Neural cell (in vitro differentiated cells): Measurements from ENCODE around the gene TMEM175. TPM values are rescaled to one million over a fixed set of nuclear protein-coding genes. Genes with fewer than 3 reads are reported as not detected.

ENCODE experiments used
- H2AFZ ChIP-seq: fragments of 200-600, 300-800 bp; sonication (generic), shearing (Covaris generic); 2 replicates; pipeline ENCODE4 v1.6.0; 2014; ENCODE audit warnings: low read depth, mild to moderate bottlenecking, antibody characterized with exemption, low read length, moderate library complexity
- H3F3A ChIP-seq: fragments of 200-600 bp; shearing (Covaris generic); 2 replicates; pipeline ENCODE4 v1.6.1; 2016; ENCODE audit warnings: mild to moderate bottlenecking, moderate library complexity, mixed read lengths, antibody characterized with exemption, low read length; ENCODE audit not compliant: insufficient read depth, poor library complexity, severe bottlenecking
- H3K27ac ChIP-seq: fragments of 200-600, 300-800 bp; sonication (generic), shearing (Covaris generic); 2 replicates; pipeline ENCODE4 v1.5.1; 2014; ENCODE audit warnings: mild to moderate bottlenecking, low read length, moderate library complexity
- H3K27me3 ChIP-seq: fragments of 300-800, 200-600 bp; sonication (generic), shearing (Covaris generic); 2 replicates; pipeline ENCODE4 v1.6.0; 2014; ENCODE audit warnings: mild to moderate bottlenecking, low read depth, low read length, moderate library complexity; ENCODE audit not compliant: insufficient read depth
- H3K36me3 ChIP-seq: fragments of 300-800, 200-600 bp; sonication (generic), shearing (Covaris generic); 2 replicates; pipeline ENCODE4 v1.5.1; 2014; ENCODE audit warnings: mild to moderate bottlenecking, antibody characterized with exemption, low read length, moderate library complexity; ENCODE audit not compliant: insufficient read depth
- H3K4me2 ChIP-seq: fragments of 300-800, 200-600 bp; sonication (generic), shearing (Covaris generic); 2 replicates; pipeline ENCODE4 v1.6.0; 2014; ENCODE audit warnings: mild to moderate bottlenecking, low read length
- H3K4me3 ChIP-seq: fragments of 300-800, 200-600 bp; sonication (generic), shearing (Covaris generic); 2 replicates; pipeline ENCODE4 v1.5.1; 2014; ENCODE audit warnings: mild to moderate bottlenecking, low read length, moderate library complexity
- H3K79me2 ChIP-seq: fragments of 200-600 bp; shearing (Covaris generic); replicated peaks from 2 replicates; pipeline ENCODE4 v1.6.0; 2014; ENCODE audit warnings: mild to moderate bottlenecking, low read length, moderate library complexity; ENCODE audit not compliant: insufficient read depth
- H3K9ac ChIP-seq: fragments of 300-800, 200-600 bp; sonication (generic), shearing (Covaris generic); 2 replicates; pipeline ENCODE4 v1.6.1; 2016; ENCODE audit warnings: mild to moderate bottlenecking, low read length, mixed read lengths
- H3K9me2 ChIP-seq: fragments of 200-600 bp; shearing (Covaris generic); 2 replicates; pipeline ENCODE4 v1.6.1; 2016; ENCODE audit warnings: mild to moderate bottlenecking, low read length, mixed read lengths; ENCODE audit not compliant: insufficient read depth
- H3K9me3 ChIP-seq: fragments of 200-600, 300-800 bp; sonication (generic), shearing (Covaris generic); 2 replicates; pipeline ENCODE4 v1.6.1; 2016; ENCODE audit warnings: mild to moderate bottlenecking, mixed run types, low read length, moderate library complexity, mixed read lengths
- H4K20me1 ChIP-seq: fragments of 200-600 bp; shearing (Covaris generic); 2 replicates; pipeline ENCODE4 v1.6.1; 2016; ENCODE audit warnings: mild to moderate bottlenecking, mixed run types; ENCODE audit not compliant: insufficient read depth
- CTCF ChIP-seq: fragments of 450-650 bp; IDR thresholded peaks from 2 replicates; pipeline ENCODE4 v1.5.1; 2014; ENCODE audit warnings: antibody characterized with exemption, mild to moderate bottlenecking, moderate library complexity; ENCODE audit not compliant: poor library complexity, severe bottlenecking
- EP300 ChIP-seq: fragments of 450-650 bp; conservative IDR thresholded peaks from 2 replicates; pipeline ENCODE4 v1.6.1; 2014; ENCODE audit warnings: antibody characterized with exemption, mild to moderate bottlenecking, moderate library complexity; ENCODE audit not compliant: poor library complexity, severe bottlenecking
- EZH2 ChIP-seq: fragments of 200-600, 300-800 bp; shearing (Covaris generic), sonication (generic); IDR thresholded peaks from 2 replicates; pipeline ENCODE4 v1.6.1; 2014; ENCODE audit warnings: antibody characterized with exemption, low read length, borderline replicate concordance, mild to moderate bottlenecking; ENCODE audit not compliant: insufficient read depth, poor library complexity, severe bottlenecking
- MXI1 ChIP-seq: fragments of 450-650 bp; conservative IDR thresholded peaks from 2 replicates; pipeline ENCODE4 v1.6.1; 2014; ENCODE audit warnings: antibody characterized with exemption, mild to moderate bottlenecking; ENCODE audit not compliant: poor library complexity, severe bottlenecking
- POLR2AphosphoS5 ChIP-seq: IDR thresholded peaks from 2 replicates; pipeline ENCODE4 v1.6.1; 2012
- RAD21 ChIP-seq: fragments of 450-650 bp; conservative IDR thresholded peaks from 2 replicates; pipeline ENCODE4 v1.6.1; 2014; ENCODE audit warnings: antibody characterized with exemption, mild to moderate bottlenecking, moderate library complexity
- REST ChIP-seq: IDR thresholded peaks from 2 replicates; pipeline ENCODE4 v1.6.1; 2012; ENCODE audit warnings: borderline replicate concordance
- SMC3 ChIP-seq: fragments of 450-650 bp; conservative IDR thresholded peaks from 2 replicates; pipeline ENCODE4 v1.6.1; 2014; ENCODE audit warnings: antibody characterized with exemption, mild to moderate bottlenecking, moderate library complexity; ENCODE audit not compliant: poor library complexity
- TAF1 ChIP-seq: IDR thresholded peaks from 2 replicates; pipeline ENCODE4 v1.6.1; 2012; ENCODE audit warnings: low read depth
- polyA plus RNA-seq: library from polyadenylated mRNA; depleted of rRNA; stranded (reverse); fragments of >200 nt; gene quantifications from 2 replicates; pipeline ENCODE4 v1.2.3, GENCODE V29; 2014

The TMEM175 gene
- polyA plus RNA-seq, 1 donor from 2014 or later: 36.9 TPM

GRCh38 chr4:950136-951020, 18.1 kb downstream of the TMEM175 start:
- Histone ChIP-seq H3K9me3 (no peaks in the 10 kb centered on the region), H4K20me1 (no peaks in the 10 kb centered on the region), H3K79me2 (no peaks in the 10 kb centered on the region), H3K27me3 (no peaks in the 10 kb centered on the region), H3K4me2 (no peak overlapping the region), H3K36me3 (no peaks in the 10 kb centered on the region), H3K9ac (no peak overlapping the region), H2AFZ (no peak overlapping the region), H3F3A (no peaks in the 10 kb centered on the region), H3K9me2 (no peaks in the 10 kb centered on the region), H3K4me3 (no peak overlapping the region), H3K27ac (no peak overlapping the region)
- TF ChIP-seq RAD21 (no peak), MXI1 (no peak), POLR2AphosphoS5 (no peak), REST (no peak), EP300 (no peak), CTCF (no peak), SMC3 (no peak), TAF1 (no peak), EZH2 (no peak)

GRCh38 chr4:951186-951585, 18.9 kb downstream of the TMEM175 start:
- Histone ChIP-seq H3K36me3 (no peaks in the 10 kb centered on the region), H3K27me3 (no peaks in the 10 kb centered on the region), H3K9ac (no peak overlapping the region), H3K4me2 (no peak overlapping the region), H2AFZ (no peak overlapping the region), H3K9me2 (no peaks in the 10 kb centered on the region), H4K20me1 (no peaks in the 10 kb centered on the region), H3F3A (no peaks in the 10 kb centered on the region), H3K9me3 (no peaks in the 10 kb centered on the region), H3K4me3 (no peak overlapping the region), H3K27ac (no peak overlapping the region), H3K79me2 (no peaks in the 10 kb centered on the region)
- TF ChIP-seq MXI1 (no peak), CTCF (no peak), SMC3 (no peak), POLR2AphosphoS5 (no peak), EP300 (no peak), RAD21 (no peak), REST (no peak), EZH2 (no peak), TAF1 (no peak)
